K562 (cell line): ENCODE measurements around the gene PNPLA7.

Experiments used
- CHD2 ChIP-seq: IDR thresholded peaks from 2 replicates; pipeline ENCODE4 v1.6.1; 2011; ENCODE audit warnings: low read depth, low read length
- EZH2 ChIP-seq: IDR thresholded peaks from 2 replicates; pipeline ENCODE4 v1.6.1; 2012; ENCODE audit warnings: low read depth, mild to moderate bottlenecking, inconsistent platforms, low read length, borderline replicate concordance
- FOXA3 ChIP-seq, 2 experiments: fragments of 450-650 bp in 1 of 2; sonication (generic) in 1 of 2; formaldehyde crosslinking; IDR thresholded peaks in 1 of 2; conservative IDR thresholded peaks in 1 of 2; 2 replicates each; pipeline versions ENCODE4 v1.4.0 to v1.8.0; 2020 to 2022; ENCODE audit warnings: mild to moderate bottlenecking in 2 of 2, missing genetic modification reagents in 1 of 2
- GABPA ChIP-seq: fragments of 200-800 bp; sonication (Bioruptor generic); conservative IDR thresholded peaks from 2 replicates; pipeline ENCODE4 v1.6.1; 2016; ENCODE audit warnings: low read depth, missing genetic modification characterization, missing compliant biosample characterization
- TF ChIP-seq, protein P1 (sequence below): sonication (generic); formaldehyde crosslinking; IDR thresholded peaks from 2 replicates; pipeline ENCODE4 v1.8.1; 2023; ENCODE audit warnings: mild to moderate bottlenecking, missing genetic modification reagents
- TF ChIP-seq, protein P2 (sequence below), 3 experiments: IDR thresholded peaks in 2 of 3; conservative IDR thresholded peaks in 1 of 3; 2 replicates each; pipeline ENCODE4 v1.5.1; 2011 to 2012; ENCODE audit warnings: low read length in 3 of 3, mild to moderate bottlenecking in 3 of 3, control low read depth in 2 of 3, improper control_type of control experiment in 1 of 3, inconsistent platforms in 1 of 3, low read depth in 1 of 3, mixed read lengths in 1 of 3, moderate library complexity in 1 of 3; ENCODE audit not compliant: insufficient read depth in 2 of 3
- TF ChIP-seq, protein P3 (sequence below): sonication (generic); formaldehyde crosslinking; IDR thresholded peaks from 2 replicates; pipeline ENCODE4 v1.8.1; 2022; ENCODE audit warnings: missing genetic modification reagents

DNA sequence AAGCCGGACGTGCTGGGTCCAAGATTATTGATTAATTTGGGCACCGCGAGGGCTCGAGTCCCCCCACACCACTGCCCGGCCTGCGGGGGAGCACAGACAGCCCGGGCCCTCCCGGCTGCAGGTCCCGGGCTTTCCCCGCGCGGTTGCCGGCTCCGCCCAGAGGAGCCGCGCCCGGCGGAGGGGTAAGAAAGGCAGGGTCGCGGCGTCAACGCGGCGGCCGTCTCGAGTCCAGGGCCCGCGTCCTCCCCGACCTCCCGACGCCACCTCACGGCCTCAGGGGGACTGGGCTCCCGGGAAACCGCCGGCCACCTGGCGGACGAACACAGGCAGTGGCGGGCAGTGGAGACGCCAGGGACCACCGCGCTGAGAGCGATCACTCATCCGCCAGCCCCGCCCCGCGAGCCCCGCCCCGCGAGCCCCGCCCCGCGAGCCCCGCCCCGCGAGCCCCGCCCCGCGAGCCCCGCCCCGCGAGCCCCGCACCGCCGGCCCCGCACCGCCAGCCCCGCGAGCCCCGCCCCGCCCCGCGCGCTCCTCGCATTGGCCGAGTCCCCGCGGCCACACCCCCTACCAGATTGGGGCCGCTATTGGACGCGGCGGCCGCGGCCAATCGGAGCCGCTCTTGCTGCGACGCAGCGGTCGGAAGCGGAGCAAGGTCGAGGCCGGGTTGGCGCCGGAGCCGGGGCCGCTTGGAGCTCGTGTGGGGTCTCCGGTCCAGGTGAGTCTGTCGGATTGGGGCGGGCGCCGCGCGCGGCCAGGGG is 1.2 kb upstream of the PNPLA7 start, which contains the start of gene MRPL41:
- no peak for TF ChIP-seq FOXA3 (CRISPR knock-in tag; conservative IDR thresholded peaks at IDR 0.05 in 1 of 2, IDR thresholded peaks at IDR 0.05 in 1 of 2)
- TF ChIP-seq, protein P1, sequence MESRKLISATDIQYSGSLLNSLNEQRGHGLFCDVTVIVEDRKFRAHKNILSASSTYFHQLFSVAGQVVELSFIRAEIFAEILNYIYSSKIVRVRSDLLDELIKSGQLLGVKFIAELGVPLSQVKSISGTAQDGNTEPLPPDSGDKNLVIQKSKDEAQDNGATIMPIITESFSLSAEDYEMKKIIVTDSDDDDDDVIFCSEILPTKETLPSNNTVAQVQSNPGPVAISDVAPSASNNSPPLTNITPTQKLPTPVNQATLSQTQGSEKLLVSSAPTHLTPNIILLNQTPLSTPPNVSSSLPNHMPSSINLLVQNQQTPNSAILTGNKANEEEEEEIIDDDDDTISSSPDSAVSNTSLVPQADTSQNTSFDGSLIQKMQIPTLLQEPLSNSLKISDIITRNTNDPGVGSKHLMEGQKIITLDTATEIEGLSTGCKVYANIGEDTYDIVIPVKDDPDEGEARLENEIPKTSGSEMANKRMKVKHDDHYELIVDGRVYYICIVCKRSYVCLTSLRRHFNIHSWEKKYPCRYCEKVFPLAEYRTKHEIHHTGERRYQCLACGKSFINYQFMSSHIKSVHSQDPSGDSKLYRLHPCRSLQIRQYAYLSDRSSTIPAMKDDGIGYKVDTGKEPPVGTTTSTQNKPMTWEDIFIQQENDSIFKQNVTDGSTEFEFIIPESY (CRISPR knock-in tag) = no peak
- TF ChIP-seq GABPA (tag) = peak; percentile 30; the same call in 1 of the 2 replicates
- TF ChIP-seq, protein P2, sequence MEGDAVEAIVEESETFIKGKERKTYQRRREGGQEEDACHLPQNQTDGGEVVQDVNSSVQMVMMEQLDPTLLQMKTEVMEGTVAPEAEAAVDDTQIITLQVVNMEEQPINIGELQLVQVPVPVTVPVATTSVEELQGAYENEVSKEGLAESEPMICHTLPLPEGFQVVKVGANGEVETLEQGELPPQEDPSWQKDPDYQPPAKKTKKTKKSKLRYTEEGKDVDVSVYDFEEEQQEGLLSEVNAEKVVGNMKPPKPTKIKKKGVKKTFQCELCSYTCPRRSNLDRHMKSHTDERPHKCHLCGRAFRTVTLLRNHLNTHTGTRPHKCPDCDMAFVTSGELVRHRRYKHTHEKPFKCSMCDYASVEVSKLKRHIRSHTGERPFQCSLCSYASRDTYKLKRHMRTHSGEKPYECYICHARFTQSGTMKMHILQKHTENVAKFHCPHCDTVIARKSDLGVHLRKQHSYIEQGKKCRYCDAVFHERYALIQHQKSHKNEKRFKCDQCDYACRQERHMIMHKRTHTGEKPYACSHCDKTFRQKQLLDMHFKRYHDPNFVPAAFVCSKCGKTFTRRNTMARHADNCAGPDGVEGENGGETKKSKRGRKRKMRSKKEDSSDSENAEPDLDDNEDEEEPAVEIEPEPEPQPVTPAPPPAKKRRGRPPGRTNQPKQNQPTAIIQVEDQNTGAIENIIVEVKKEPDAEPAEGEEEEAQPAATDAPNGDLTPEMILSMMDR (IDR thresholded peaks at IDR 0.05 in 2 of 3, conservative IDR thresholded peaks at IDR 0.05 in 1 of 3; ENCODE audit: insufficient read depth in 2 of 3, low read depth in 1 of 3, low read length in 3 of 3) = peak; percentile 40 to 99 (median 90); a peak in 4 of 6 replicates
- TF ChIP-seq EZH2 = no peak
- peak; percentile 49; the same call in 1 of the 2 replicates for TF ChIP-seq CHD2
- TF ChIP-seq, protein P3, sequence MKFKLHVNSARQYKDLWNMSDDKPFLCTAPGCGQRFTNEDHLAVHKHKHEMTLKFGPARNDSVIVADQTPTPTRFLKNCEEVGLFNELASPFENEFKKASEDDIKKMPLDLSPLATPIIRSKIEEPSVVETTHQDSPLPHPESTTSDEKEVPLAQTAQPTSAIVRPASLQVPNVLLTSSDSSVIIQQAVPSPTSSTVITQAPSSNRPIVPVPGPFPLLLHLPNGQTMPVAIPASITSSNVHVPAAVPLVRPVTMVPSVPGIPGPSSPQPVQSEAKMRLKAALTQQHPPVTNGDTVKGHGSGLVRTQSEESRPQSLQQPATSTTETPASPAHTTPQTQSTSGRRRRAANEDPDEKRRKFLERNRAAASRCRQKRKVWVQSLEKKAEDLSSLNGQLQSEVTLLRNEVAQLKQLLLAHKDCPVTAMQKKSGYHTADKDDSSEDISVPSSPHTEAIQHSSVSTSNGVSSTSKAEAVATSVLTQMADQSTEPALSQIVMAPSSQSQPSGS = no peak
